HepG2 (cell line): ENCODE results near the gene GSTA1. TPM values are rescaled to one million over a fixed set of nuclear protein-coding genes. Genes with fewer than 3 reads are reported as not detected.

Source experiments
- ARNT ChIP-seq: fragments of 450-650 bp; IDR thresholded peaks from 2 replicates; pipeline ENCODE4 v1.6.1; 2017
- ARNT2 ChIP-seq: sonication (generic); formaldehyde crosslinking; IDR thresholded peaks from 2 replicates; pipeline ENCODE4 v1.8.0; 2022; ENCODE audit warnings: mild to moderate bottlenecking, low read depth, missing genetic modification reagents, moderate library complexity
- DNMT1 ChIP-seq: sonication (generic); formaldehyde crosslinking; IDR thresholded peaks from 2 replicates; pipeline ENCODE4 v1.5.1; 2020; ENCODE audit warnings: mild to moderate bottlenecking, missing genetic modification reagents
- ELF1 ChIP-seq: sonication (generic); formaldehyde crosslinking; IDR thresholded peaks from 2 replicates; pipeline ENCODE4 v1.4.0; 2020; ENCODE audit warnings: missing genetic modification reagents
- ELF4 ChIP-seq: sonication (generic); formaldehyde crosslinking; IDR thresholded peaks from 2 replicates; pipeline ENCODE4 v1.5.0; 2020; ENCODE audit warnings: missing genetic modification reagents, mild to moderate bottlenecking, moderate library complexity, borderline replicate concordance
- FOXM1 ChIP-seq: sonication (generic); formaldehyde crosslinking; IDR thresholded peaks from 2 replicates; pipeline ENCODE4 v1.5.0; 2020; ENCODE audit warnings: missing genetic modification reagents
- GATA4 ChIP-seq: sonication (generic); IDR thresholded peaks from 2 replicates; pipeline ENCODE4 v1.6.1; 2016; ENCODE audit warnings: antibody characterized with exemption, low read depth, borderline replicate concordance
- GATAD2A ChIP-seq: IDR thresholded peaks from 2 replicates; pipeline ENCODE4 v1.6.1; 2016
- HDAC2 ChIP-seq: sonication (generic); formaldehyde crosslinking; IDR thresholded peaks from 2 replicates; pipeline ENCODE4 v1.4.0; 2020; ENCODE audit warnings: missing genetic modification reagents
- HNRNPK ChIP-seq: fragments of 200-400 bp; formaldehyde crosslinking; IDR thresholded peaks from 2 replicates; pipeline ENCODE4 v1.6.1; 2018; ENCODE audit warnings: low read length, low read depth, moderate library complexity, mild to moderate bottlenecking; ENCODE audit not compliant: poor library complexity, severe bottlenecking
- ISX ChIP-seq: sonication (generic); formaldehyde crosslinking; conservative IDR thresholded peaks from 2 replicates; pipeline ENCODE4 v1.5.0; 2020; ENCODE audit warnings: missing genetic modification reagents
- KMT2B ChIP-seq: IDR thresholded peaks from 2 replicates; pipeline ENCODE4 v1.6.1; 2016; ENCODE audit warnings: missing genetic modification reagents, missing compliant biosample characterization
- SMAD9 ChIP-seq: sonication (generic); formaldehyde crosslinking; IDR thresholded peaks from 2 replicates; pipeline ENCODE4 v1.5.1; 2020; ENCODE audit warnings: mild to moderate bottlenecking, missing genetic modification reagents
- SOX6 ChIP-seq, 2 experiments: fragments of 450-650 bp in 1 of 2; sonication (generic) in 1 of 2; formaldehyde crosslinking in 1 of 2; IDR thresholded peaks; 2 replicates each; pipeline versions ENCODE4 v1.4.0 to v1.6.1; 2017 to 2020; ENCODE audit warnings: antibody characterized with exemption in 1 of 2, mild to moderate bottlenecking in 1 of 2, missing genetic modification reagents in 1 of 2
- ZBTB7B ChIP-seq: sonication (generic); formaldehyde crosslinking; IDR thresholded peaks from 2 replicates; pipeline ENCODE4 v1.4.0; 2020; ENCODE audit warnings: missing genetic modification reagents
- ZKSCAN8 ChIP-seq: IDR thresholded peaks from 2 replicates; pipeline ENCODE4 v1.6.1; 2016; ENCODE audit warnings: borderline replicate concordance, missing genetic modification reagents, missing compliant biosample characterization
- ZNF24 ChIP-seq: fragments of 450-650 bp; IDR thresholded peaks from 2 replicates; pipeline ENCODE4 v1.6.1; 2017; ENCODE audit warnings: antibody characterized with exemption, mild to moderate bottlenecking
- ZNF264 ChIP-seq: sonication (generic); formaldehyde crosslinking; IDR thresholded peaks from 2 replicates; pipeline ENCODE4 v1.4.0; 2020; ENCODE audit warnings: missing genetic modification reagents
- ZNF564 ChIP-seq: sonication (generic); formaldehyde crosslinking; IDR thresholded peaks from 2 replicates; pipeline ENCODE4 v1.8.1; 2023; ENCODE audit warnings: mild to moderate bottlenecking, missing genetic modification reagents
- ZNF570 ChIP-seq: sonication (generic); formaldehyde crosslinking; IDR thresholded peaks from 2 replicates; pipeline ENCODE4 v1.4.0; 2020; ENCODE audit warnings: mild to moderate bottlenecking, missing genetic modification reagents, borderline replicate concordance
- polyA plus RNA-seq, 8 experiments: library from polyadenylated mRNA; depleted of rRNA in 3 of 8; stranded (reverse) in 7 of 8; unstranded in 1 of 8; fragments of >200 nt; fragmentation: Illumina TruSeq in 4 of 8; extraction: Trizol in 4 of 8; gene quantifications; 2 replicates each; pipeline versions ENCODE4 v1.2.1 to v1.2.3, GENCODE V29; 2011 to 2016; ENCODE audit warnings: low read depth in 4 of 8, missing spikeins in 1 of 8, mixed read lengths in 1 of 8; ENCODE audit not compliant: insufficient read depth in 1 of 8
- total RNA-seq, 5 experiments: library from RNA; depleted of rRNA; stranded (reverse); fragments of >200 nt; fragmentation: Illumina TruSeq; extraction: Trizol; gene quantifications; 2 replicates each; pipeline ENCODE4 v1.2.3, GENCODE V29; 2016; ENCODE audit warnings: low read depth in 1 of 5
- TF ChIP-seq, protein P1 (sequence below): sonication (generic); formaldehyde crosslinking; IDR thresholded peaks from 2 replicates; pipeline ENCODE4 v1.4.0; 2020; ENCODE audit warnings: missing genetic modification reagents, borderline replicate concordance
- TF ChIP-seq, protein P2 (sequence below): sonication (generic); formaldehyde crosslinking; IDR thresholded peaks from 2 replicates; pipeline ENCODE4 v1.9.0; 2021; ENCODE audit warnings: missing genetic modification reagents, borderline replicate concordance

The GSTA1 gene
- total and polyA plus RNA-seq, 2 of the 13 experiments (the other 11 are each of a cell fraction or from before 2014, with no cell fraction given): 6.2 to 282 TPM

GRCh38 chr6:52815167-52816092, 11.8 kb upstream of the GSTA1 start (continued):
- TF ChIP-seq ISX (no peak), ELF4 (no peak), DNMT1 (CRISPR knock-in tag) (no peak), GATA4 (no peak), ARNT (no peak), ZKSCAN8 (CRISPR knock-in tag) (no peak), FOXM1 (no peak), HDAC2 (peak; percentile 68; the same call in 1 of the 2 replicates), GATAD2A (CRISPR knock-in tag) (peak; percentile 90), ZBTB7B (CRISPR knock-in tag) (no peak), ZNF264 (CRISPR knock-in tag) (0 out of 2 replicates have a peak, but pooled peaks have one; percentile 30), ZNF564 (CRISPR knock-in tag) (no peak), KMT2B (0 out of 2 replicates have a peak, but pooled peaks have one; percentile 4), ZNF24 (peak; percentile 42; the same call in 1 of the 2 replicates), SOX6 (IDR thresholded peaks at IDR 0.05) (no peak), SOX6 (CRISPR knock-in tag; IDR thresholded peaks at IDR 0.05) (peak; percentile 88), ELF1 (CRISPR knock-in tag) (0 out of 2 replicates have a peak, but pooled peaks have one; percentile 42), HNRNPK (no peak), SMAD9 (no peak), ARNT2 (0 out of 2 replicates have a peak, but pooled peaks have one; percentile 33), ZNF570 (CRISPR knock-in tag) (no peak; the same call in 1 of the 2 replicates)
- TF ChIP-seq, protein P1, sequence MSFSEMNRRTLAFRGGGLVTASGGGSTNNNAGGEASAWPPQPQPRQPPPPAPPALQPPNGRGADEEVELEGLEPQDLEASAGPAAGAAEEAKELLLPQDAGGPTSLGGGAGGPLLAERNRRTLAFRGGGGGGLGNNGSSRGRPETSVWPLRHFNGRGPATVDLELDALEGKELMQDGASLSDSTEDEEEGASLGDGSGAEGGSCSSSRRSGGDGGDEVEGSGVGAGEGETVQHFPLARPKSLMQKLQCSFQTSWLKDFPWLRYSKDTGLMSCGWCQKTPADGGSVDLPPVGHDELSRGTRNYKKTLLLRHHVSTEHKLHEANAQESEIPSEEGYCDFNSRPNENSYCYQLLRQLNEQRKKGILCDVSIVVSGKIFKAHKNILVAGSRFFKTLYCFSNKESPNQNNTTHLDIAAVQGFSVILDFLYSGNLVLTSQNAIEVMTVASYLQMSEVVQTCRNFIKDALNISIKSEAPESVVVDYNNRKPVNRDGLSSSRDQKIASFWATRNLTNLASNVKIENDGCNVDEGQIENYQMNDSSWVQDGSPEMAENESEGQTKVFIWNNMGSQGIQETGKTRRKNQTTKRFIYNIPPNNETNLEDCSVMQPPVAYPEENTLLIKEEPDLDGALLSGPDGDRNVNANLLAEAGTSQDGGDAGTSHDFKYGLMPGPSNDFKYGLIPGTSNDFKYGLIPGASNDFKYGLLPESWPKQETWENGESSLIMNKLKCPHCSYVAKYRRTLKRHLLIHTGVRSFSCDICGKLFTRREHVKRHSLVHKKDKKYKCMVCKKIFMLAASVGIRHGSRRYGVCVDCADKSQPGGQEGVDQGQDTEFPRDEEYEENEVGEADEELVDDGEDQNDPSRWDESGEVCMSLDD: 0 out of 2 replicates have a peak, but pooled peaks have one; percentile 55
- TF ChIP-seq, protein P2, sequence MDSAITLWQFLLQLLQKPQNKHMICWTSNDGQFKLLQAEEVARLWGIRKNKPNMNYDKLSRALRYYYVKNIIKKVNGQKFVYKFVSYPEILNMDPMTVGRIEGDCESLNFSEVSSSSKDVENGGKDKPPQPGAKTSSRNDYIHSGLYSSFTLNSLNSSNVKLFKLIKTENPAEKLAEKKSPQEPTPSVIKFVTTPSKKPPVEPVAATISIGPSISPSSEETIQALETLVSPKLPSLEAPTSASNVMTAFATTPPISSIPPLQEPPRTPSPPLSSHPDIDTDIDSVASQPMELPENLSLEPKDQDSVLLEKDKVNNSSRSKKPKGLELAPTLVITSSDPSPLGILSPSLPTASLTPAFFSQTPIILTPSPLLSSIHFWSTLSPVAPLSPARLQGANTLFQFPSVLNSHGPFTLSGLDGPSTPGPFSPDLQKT: no peak
